Activated CD4-positive, alpha-beta memory T cell treated with anti-CD3 and anti-CD28 coated beads, Interleukin-2, amount 10 ng/mL, durations not matched to agents 7 days and 5 days (primary cell): ENCODE results near the gene TRAPPC12. TPM values are rescaled to one million over a fixed set of nuclear protein-coding genes. Genes with fewer than 3 reads are reported as not detected.
"Not testable (repeated sequence)": the region's sequence is repeated elsewhere in the genome, so short reads cannot be mapped to it uniquely, and the experiment has no call there.

Source experiments
- CTCF ChIA-PET: fragments of 350-600 bp; sonication (Branson Sonifier 250); formaldehyde crosslinking; loops from one replicate; lab custom pipeline; 2021; ENCODE audit warnings: antibody characterized with exemption, inconsistent platforms; lab: Charles Lee
- POLR2A ChIA-PET: fragments of 350-600 bp; sonication (Branson Sonifier 250); formaldehyde crosslinking; loops from one replicate; lab custom pipeline; 2021; ENCODE audit warnings: antibody characterized with exemption; lab: Charles Lee
- DNase-seq: peaks from one replicate; pipeline ENCODE4 v3.0.0-alpha.2; 2020
- H3K27ac Mint-ChIP-seq: one replicate; pipeline ENCODE4 v1.8.0; 2021; ENCODE audit warnings: mild to moderate bottlenecking, mixed read lengths
- H3K27me3 Mint-ChIP-seq: one replicate; pipeline ENCODE4 v1.8.0; 2021; ENCODE audit warnings: mixed read lengths
- H3K36me3 Mint-ChIP-seq: one replicate; pipeline ENCODE4 v1.8.0; 2021; ENCODE audit warnings: low read depth, mixed read lengths
- H3K4me1 Mint-ChIP-seq: one replicate; pipeline ENCODE4 v1.8.0; 2021; ENCODE audit warnings: mixed read lengths
- H3K4me3 Mint-ChIP-seq: one replicate; pipeline ENCODE4 v1.8.0; 2021; ENCODE audit warnings: mild to moderate bottlenecking, mixed read lengths
- H3K9me3 Mint-ChIP-seq: one replicate; pipeline ENCODE4 v1.8.0; 2021; ENCODE audit warnings: mixed read lengths
- total RNA-seq, 2 experiments: library from RNA; stranded (reverse); gene quantifications; one replicate each; pipeline ENCODE4 v1.2.3, GENCODE V29; 2021

The TRAPPC12 gene
- total RNA-seq, 2 experiments from 2014 or later, result 74.5 to 75.6 TPM

GRCh38 chr2:3486047-3487027, 106.8 kb downstream of the TRAPPC12 start:
- ChIA-PET CTCF (no interaction called here), POLR2A (no interaction called here)
- Mint-ChIP-seq H3K4me3 (no peak overlapping the region), H3K27ac (no peak overlapping the region), H3K27me3 (no peaks in the 10 kb centered on the region), H3K4me1 (peaks cover 2% of the 10 kb centered on the region), H3K36me3 (no peaks in the 10 kb centered on the region), H3K9me3 (no peaks in the 10 kb centered on the region)
- DNase-seq, result no peak

- peaks cover 2% of the 10 kb centered on the region for H3K4me1 Mint-ChIP-seq
- CTCF ChIA-PET, result no interaction called here
- H3K9me3 Mint-ChIP-seq, result no peaks in the 10 kb centered on the region
- H3K36me3 Mint-ChIP-seq, result no peaks in the 10 kb centered on the region
- POLR2A ChIA-PET, result no interaction called here
- no peaks in the 10 kb centered on the region for H3K27me3 Mint-ChIP-seq
- no peak for DNase-seq
- H3K4me3 Mint-ChIP-seq, result no peak overlapping the region
- H3K27ac Mint-ChIP-seq, result no peak overlapping the region
Observed at GRCh38 chr2:3487028-3487425, 107.5 kb downstream of the TRAPPC12 start.

DNA sequence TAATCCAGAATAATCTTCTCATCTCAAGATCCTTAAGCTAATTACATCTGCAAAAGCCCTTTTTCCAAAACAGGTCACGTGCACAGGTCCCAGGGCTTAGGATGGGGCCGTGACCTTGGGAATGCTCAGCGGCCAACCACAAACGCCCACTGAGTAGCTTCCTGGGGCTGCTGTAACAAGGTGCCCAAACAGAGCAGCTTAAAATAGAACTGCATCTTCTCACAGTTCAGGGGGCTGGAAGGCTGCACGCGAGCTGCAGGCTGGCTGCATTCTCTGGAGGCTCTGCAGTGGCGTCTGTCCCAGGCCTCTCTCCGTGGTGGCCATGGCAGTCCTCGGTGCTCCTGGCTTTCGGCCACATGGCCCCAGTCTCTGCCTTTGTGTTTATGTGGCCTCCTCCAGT, 107.9 kb downstream of the TRAPPC12 start:
- CTCF ChIA-PET, result no interaction called here
- Mint-ChIP-seq H3K36me3 (no peaks in the 10 kb centered on the region), H3K4me1 (peaks cover 2% of the 10 kb centered on the region), H3K4me3 (no peak overlapping the region), H3K27me3 (no peaks in the 10 kb centered on the region), H3K27ac (no peak overlapping the region), H3K9me3 (no peaks in the 10 kb centered on the region)
- POLR2A ChIA-PET, result no interaction called here
- no peak for DNase-seq

DNA sequence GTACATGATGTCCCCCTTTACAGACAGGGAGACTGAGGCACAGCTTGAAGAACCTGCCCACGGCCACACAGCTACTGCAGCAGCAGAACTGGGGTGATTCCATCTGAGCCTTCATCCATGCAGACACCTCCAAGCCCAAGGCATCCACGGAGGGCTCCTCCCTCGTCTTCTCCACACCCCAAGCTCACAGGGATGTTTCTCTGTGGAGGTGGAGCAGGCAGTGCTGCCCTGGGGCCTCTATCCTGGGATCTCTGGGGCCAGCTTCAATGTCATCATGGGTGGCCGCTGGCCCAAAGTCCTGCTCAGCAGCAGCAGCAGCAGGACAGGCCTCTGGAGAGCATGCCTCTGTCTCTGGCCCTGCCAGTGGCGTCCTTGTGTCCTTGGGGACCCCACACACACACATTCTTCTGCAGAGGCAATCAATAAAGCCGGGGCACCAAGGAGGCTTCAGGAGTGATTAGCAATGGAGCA, 108.6 kb downstream of the TRAPPC12 start:
- POLR2A ChIA-PET, result no interaction called here
- Mint-ChIP-seq H3K27ac (no peak overlapping the region), H3K4me3 (no peak overlapping the region), H3K27me3 (no peaks in the 10 kb centered on the region), H3K4me1 (peaks cover 2% of the 10 kb centered on the region), H3K36me3 (no peaks in the 10 kb centered on the region), H3K9me3 (no peaks in the 10 kb centered on the region)
- CTCF ChIA-PET, result no interaction called here
- DNase-seq, result no peak

DNA sequence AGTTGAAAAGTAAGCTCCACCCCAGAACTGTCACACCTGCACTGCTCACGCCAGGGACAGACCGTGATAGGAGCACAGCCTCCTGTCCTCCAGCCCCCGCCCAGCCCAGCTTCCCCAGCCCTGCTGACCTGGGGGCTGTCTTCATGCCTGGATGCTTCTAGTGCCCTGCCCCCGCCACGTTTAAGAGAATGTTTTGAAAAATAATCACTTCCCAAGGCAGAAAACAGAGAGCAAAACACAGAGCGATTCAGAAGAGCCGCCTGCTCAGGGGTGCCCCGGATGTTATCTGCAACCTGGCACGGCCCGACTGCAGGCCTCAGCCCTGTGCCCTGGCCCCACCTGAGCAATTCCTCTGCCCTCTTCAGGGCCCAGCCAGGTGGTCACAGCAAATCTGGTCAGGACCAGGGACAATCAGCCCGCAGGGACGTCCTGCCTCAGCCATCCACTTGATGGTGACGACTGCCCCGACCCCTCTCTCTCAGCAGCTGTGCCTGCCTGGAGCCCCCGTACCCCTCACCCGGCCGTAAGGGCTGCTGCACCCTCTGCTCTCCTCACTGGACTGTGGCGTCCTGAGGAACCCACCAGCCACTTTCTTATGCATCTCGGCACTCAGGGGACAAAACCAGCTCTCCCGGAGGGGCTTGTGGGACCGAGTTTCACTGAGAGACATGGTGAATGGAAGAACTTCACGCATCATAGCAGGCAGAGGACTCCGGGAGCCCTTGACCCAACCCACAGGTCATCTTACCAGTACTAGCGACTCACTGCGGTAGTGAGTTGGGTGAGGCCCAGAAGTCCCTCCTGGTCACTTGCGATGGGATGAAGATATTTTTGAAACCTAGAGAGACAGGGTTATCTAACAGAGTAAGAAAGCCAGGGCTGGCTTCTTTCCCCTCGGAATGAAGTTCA, 109.6 kb downstream of the TRAPPC12 start:
- no peaks in the 10 kb centered on the region for H3K27me3 Mint-ChIP-seq
- CTCF ChIA-PET, result no interaction called here
- H3K9me3 Mint-ChIP-seq, result no peaks in the 10 kb centered on the region
- no peak overlapping the region for H3K4me3 Mint-ChIP-seq
- no peaks in the 10 kb centered on the region for H3K36me3 Mint-ChIP-seq
- DNase-seq, result no peak
- peaks cover 2% of the 10 kb centered on the region for H3K4me1 Mint-ChIP-seq
- H3K27ac Mint-ChIP-seq, result no peak overlapping the region
- POLR2A ChIA-PET, result no interaction called here

DNA sequence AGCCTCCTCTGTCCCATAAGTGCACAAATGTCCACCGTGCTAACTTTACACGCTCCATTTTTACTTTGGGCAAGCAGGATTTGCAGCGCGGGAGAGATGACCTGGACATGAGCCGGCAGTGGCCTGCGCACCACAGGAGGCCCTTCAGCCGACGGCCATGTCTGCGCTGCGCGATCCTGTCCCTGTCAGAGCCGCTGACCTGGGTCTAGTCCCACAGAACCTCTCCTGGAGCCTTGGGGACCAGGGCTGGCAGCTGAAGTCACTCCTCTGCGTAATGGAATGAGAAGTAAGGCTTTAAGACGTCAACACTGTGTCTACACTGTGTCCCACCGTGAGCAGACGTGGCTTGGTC, 110.2 kb downstream of the TRAPPC12 start:
- ChIA-PET POLR2A (no interaction called here), CTCF (no interaction called here)
- Mint-ChIP-seq H3K27me3 (no peaks in the 10 kb centered on the region), H3K9me3 (no peaks in the 10 kb centered on the region), H3K4me3 (no peak overlapping the region), H3K27ac (no peak overlapping the region), H3K4me1 (peaks cover 2% of the 10 kb centered on the region), H3K36me3 (no peaks in the 10 kb centered on the region)
- DNase-seq, result no peak

DNA sequence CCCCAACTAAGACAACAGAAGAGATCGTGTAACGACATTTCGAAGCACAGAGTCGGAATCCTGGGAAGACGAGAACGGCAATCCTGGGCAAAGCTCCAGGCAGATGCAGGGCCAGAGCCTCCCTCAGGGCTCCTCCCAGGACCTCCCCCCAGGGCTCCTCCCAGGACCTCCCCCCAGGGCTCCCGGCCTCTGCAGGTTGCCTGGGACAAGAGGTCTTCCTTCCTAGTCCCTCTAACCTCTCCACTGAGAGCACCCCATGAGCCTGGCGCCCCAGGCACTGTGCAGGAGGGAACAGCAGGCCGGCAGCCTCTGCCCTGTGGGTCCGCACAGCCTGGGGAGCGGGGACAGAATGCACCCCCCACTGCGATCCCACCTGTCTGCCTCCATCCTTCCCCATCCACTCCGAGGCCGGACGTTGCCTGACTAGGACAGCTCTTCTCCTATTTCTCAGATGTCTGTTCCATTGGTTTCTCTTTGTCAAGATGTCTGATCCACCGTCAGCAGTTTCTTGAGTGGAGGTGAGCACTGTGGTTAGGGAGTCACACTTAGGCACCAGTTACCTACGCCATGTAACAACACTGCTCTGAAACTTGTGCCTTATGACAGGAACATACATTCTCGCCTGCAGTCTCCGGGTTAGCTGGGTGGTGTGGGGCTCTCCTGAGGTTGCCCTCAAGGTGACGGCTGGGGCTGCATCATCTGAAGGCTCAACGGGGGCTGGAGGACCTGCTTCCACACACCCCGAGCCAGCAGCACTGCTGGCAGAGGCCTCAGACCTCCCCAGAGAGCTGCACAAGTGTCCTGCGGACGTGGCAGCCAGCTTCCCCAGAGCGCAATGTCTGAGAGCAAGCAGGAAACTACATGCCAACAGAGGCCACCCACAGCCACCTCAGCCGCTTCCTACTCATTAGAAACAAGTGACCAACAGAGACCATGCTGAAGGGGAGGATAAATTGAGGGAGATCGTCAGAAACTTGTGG, 111.0 kb downstream of the TRAPPC12 start:
- CTCF ChIA-PET, result interaction anchor here (0.5 kb wide), 1 partner anchor 9 kb away, joined by 3 read pairs; no protein-coding TSS in a partner anchor

DNA sequence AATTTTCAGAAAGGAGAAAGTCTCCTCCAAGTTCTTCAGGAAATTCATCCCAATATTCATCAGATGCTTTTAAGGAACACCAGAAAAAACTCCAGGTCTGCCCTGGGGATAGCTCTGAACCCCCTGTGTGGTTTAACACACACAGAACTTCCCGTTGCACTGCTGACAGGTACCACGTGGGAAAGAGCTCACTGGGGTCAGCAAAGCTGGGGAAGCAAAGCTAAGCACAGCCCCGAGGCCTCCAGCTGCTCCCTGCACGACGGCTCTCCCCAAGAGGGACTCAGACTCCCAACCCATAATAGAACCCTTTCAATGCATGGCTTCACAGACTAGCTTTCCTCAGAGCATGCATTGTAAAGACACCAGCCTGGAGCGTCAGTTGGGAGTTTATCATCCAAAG, 111.8 kb downstream of the TRAPPC12 start:
- H3K27ac Mint-ChIP-seq, result no peak overlapping the region
- no peaks in the 10 kb centered on the region for H3K36me3 Mint-ChIP-seq
- ChIA-PET CTCF (interaction anchor here (0.5 kb wide), 1 partner anchor 10 kb away, joined by 3 read pairs; no protein-coding TSS in a partner anchor), POLR2A (no interaction called here)
- no peaks in the 10 kb centered on the region for H3K27me3 Mint-ChIP-seq
- peaks cover 2% of the 10 kb centered on the region for H3K4me1 Mint-ChIP-seq
- H3K4me3 Mint-ChIP-seq, result no peak overlapping the region
- no peaks in the 10 kb centered on the region for H3K9me3 Mint-ChIP-seq
- no peak for DNase-seq

More for the DNA sequence above, 111.0 kb downstream of the TRAPPC12 start:
- no peaks in the 10 kb centered on the region for H3K36me3 Mint-ChIP-seq
- H3K4me1 Mint-ChIP-seq, result peaks cover 2% of the 10 kb centered on the region
- no peaks in the 10 kb centered on the region for H3K27me3 Mint-ChIP-seq
- H3K27ac Mint-ChIP-seq, result no peak overlapping the region
- H3K9me3 Mint-ChIP-seq, result no peaks in the 10 kb centered on the region
- DNase-seq, result no peak
- no peak overlapping the region for H3K4me3 Mint-ChIP-seq
- POLR2A ChIA-PET, result no interaction called here

DNA sequence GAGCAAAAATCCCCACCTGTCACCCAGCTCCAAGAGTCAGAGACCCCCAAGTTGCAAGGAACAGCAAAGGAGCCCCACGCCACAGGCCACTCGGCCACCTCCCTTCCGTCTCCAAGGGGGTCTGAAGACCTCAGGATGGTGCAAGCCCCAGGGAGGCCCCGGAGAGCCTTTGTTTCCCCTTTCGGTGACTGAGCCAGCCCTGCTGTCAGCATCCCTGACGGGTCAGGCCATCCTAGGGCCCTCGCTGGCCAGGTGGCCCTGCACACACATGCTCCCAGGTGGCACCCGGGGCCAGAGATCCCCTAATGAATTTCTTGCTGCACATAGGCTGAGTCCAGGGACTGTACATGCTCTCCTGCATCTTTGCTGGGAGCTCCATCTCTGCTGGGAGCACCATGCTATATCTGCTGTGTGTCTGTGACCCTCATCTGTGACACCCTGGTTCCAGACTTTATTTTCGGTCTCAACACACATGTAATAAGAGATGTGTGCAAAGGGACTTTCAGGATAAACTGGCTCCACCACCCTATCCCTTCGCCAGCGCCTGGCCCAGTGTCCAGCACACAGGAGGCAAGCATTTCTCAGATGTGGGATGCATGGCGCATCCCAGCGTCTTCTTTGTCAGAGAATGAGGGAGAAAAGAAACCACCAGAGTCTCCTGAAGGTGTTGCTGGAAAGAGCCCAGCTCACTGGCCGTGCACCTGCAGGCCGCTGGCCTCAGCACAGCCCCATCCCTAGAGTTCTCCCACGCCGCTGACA, 112.4 kb downstream of the TRAPPC12 start:
- H3K9me3 Mint-ChIP-seq, result no peaks in the 10 kb centered on the region
- H3K36me3 Mint-ChIP-seq, result no peaks in the 10 kb centered on the region
- peaks cover 2% of the 10 kb centered on the region for H3K4me1 Mint-ChIP-seq
- no peaks in the 10 kb centered on the region for H3K27me3 Mint-ChIP-seq
- H3K27ac Mint-ChIP-seq, result no peak overlapping the region
- POLR2A ChIA-PET, result no interaction called here
- no peak overlapping the region for H3K4me3 Mint-ChIP-seq
- no peak for DNase-seq
- CTCF ChIA-PET, result no interaction called here

- POLR2A ChIA-PET, H3K27me3 Mint-ChIP-seq, DNase-seq: not testable (repeated sequence)
Observed at GRCh38 chr2:3492475-3492787, 112.9 kb downstream of the TRAPPC12 start.

DNA sequence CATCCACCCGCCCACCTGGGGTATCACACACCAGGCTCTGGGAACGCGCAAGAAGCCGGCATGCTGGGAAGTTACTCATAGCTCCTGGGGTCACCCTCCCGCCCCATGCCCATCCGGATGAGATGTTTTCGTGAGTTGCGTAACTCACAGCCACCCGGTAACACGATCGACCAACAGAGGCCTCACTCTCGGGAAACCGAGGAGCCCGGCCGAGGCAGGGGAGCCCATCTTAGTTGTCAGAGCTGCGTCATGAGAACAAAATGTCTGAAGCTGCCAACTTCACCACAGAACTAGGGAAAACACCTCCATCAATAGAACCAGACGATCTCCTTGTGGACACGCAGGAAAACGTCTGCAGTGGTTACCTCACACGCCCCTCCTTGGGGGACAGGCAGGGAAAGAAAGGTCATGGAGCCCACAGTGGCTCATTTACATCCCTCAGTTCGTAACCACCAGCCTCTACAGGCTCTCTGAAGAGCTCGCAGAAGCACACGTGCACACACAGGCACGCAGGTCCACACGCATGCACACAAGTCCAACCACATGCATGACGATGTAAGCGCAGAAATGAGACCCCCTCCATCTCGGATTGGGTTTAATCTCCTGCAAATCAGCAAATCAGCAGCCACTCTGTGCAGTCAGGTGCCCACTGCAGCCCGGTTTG, 113.6 kb downstream of the TRAPPC12 start:
- Mint-ChIP-seq H3K4me1 (peaks cover 2% of the 10 kb centered on the region), H3K9me3 (no peaks in the 10 kb centered on the region), H3K4me3 (no peak overlapping the region), H3K36me3 (peaks cover 6% of the 10 kb centered on the region), H3K27ac (no peak overlapping the region), H3K27me3 (no peaks in the 10 kb centered on the region)
- DNase-seq, result no peak
- ChIA-PET POLR2A (no interaction called here), CTCF (no interaction called here)

More at GRCh38 chr2:3492475-3492787, 112.9 kb downstream of the TRAPPC12 start:
- H3K4me1 Mint-ChIP-seq, CTCF ChIA-PET, H3K27ac Mint-ChIP-seq, H3K9me3 Mint-ChIP-seq, H3K36me3 Mint-ChIP-seq, H3K4me3 Mint-ChIP-seq: not testable (repeated sequence)
